Naive thymus-derived CD4-positive, alpha-beta T cell (primary cell): ENCODE results near the gene KLK7. TPM values are rescaled to one million over a fixed set of nuclear protein-coding genes. Genes with fewer than 3 reads are reported as not detected.
A peak's percentile ranks its signal among the peaks of the same experiment; 100 is the strongest.
"Not testable (repeated sequence)": the region's sequence is repeated elsewhere in the genome, so short reads cannot be mapped to it uniquely, and the experiment has no call there.

Experiments
- ATAC-seq: fragments of 150-1000 bp; cut with Tn5 transposase; 2 replicates; pipeline ENCODE4 v1.10.0; 2021; ENCODE audit warnings: mild to moderate bottlenecking, moderate library complexity
- CTCF ChIA-PET: fragments of 350-600 bp; sonication (Branson Sonifier 250); formaldehyde crosslinking; loops from one replicate; lab custom pipeline; 2021; ENCODE audit warnings: antibody characterized with exemption; lab: Charles Lee
- POLR2A ChIA-PET: fragments of 350-600 bp; sonication (Branson Sonifier 250); formaldehyde crosslinking; loops from one replicate; lab custom pipeline; 2021; ENCODE audit warnings: antibody characterized with exemption, inconsistent platforms; lab: Charles Lee
- DNase-seq, 9 donors: peaks; one replicate each; pipeline versions ENCODE4 v3.0.0 to v3.0.0-alpha.2; 2020 to 2022; ENCODE audit warnings: mixed read lengths in 1 of 9
- H3K27ac ChIP-seq: one replicate; pipeline ENCODE4 v1.7.0; 2013; ENCODE audit warnings: mild to moderate bottlenecking, low read depth, low read length, moderate library complexity
- H3K27me3 ChIP-seq, 2 donors: one replicate each; pipeline ENCODE4 v1.7.0; 2013; ENCODE audit warnings: low read length in 2 of 2, mild to moderate bottlenecking in 2 of 2, moderate library complexity in 2 of 2; ENCODE audit not compliant: control insufficient read depth in 2 of 2, insufficient read depth in 2 of 2
- H3K36me3 ChIP-seq, 3 experiments: 1 replicate in 2 of 3; 2 replicates in 1 of 3; pipeline ENCODE4 v1.7.0; 2013; ENCODE audit warnings: low read length in 3 of 3, mild to moderate bottlenecking in 3 of 3, moderate library complexity in 1 of 3; ENCODE audit not compliant: insufficient read depth in 3 of 3, control insufficient read depth in 2 of 3
- H3K4me1 ChIP-seq, 2 donors: one replicate each; pipeline ENCODE4 v1.7.0; 2013; ENCODE audit warnings: low read length in 2 of 2, mild to moderate bottlenecking in 2 of 2, moderate library complexity in 1 of 2; ENCODE audit not compliant: control insufficient read depth in 2 of 2, insufficient read depth in 2 of 2
- H3K4me3 ChIP-seq: 2 replicates; pipeline ENCODE4 v1.7.0; 2013; ENCODE audit warnings: mild to moderate bottlenecking, low read length
- H3K9me3 ChIP-seq, 3 experiments: 1 replicate in 2 of 3; 2 replicates in 1 of 3; pipeline ENCODE4 v1.7.0; 2013; ENCODE audit warnings: low read length in 3 of 3; ENCODE audit not compliant: control insufficient read depth in 2 of 3
- H3K27ac Mint-ChIP-seq, 9 donors: one replicate each; pipeline ENCODE4 v1.8.0; 2020 to 2022; ENCODE audit warnings: mixed read lengths in 9 of 9, mild to moderate bottlenecking in 8 of 9, moderate library complexity in 5 of 9, inconsistent platforms in 2 of 9
- H3K27me3 Mint-ChIP-seq, 5 donors: one replicate each; pipeline ENCODE4 v1.8.0; 2021 to 2022; ENCODE audit warnings: mixed read lengths in 5 of 5, mild to moderate bottlenecking in 1 of 5
- H3K36me3 Mint-ChIP-seq, 5 donors: one replicate each; pipeline ENCODE4 v1.8.0; 2020 to 2022; ENCODE audit warnings: mixed read lengths in 5 of 5, mild to moderate bottlenecking in 3 of 5, inconsistent platforms in 1 of 5
- H3K4me1 Mint-ChIP-seq, 7 donors: one replicate each; pipeline ENCODE4 v1.8.0; 2020 to 2022; ENCODE audit warnings: mixed read lengths in 7 of 7, mild to moderate bottlenecking in 3 of 7, inconsistent platforms in 1 of 7
- H3K4me3 Mint-ChIP-seq, 10 donors: one replicate each; pipeline ENCODE4 v1.8.0; 2020 to 2022; ENCODE audit warnings: mild to moderate bottlenecking in 10 of 10, mixed read lengths in 10 of 10, moderate library complexity in 6 of 10, inconsistent platforms in 2 of 10
- H3K9me3 Mint-ChIP-seq, 11 donors: one replicate each; pipeline ENCODE4 v1.8.0; 2020 to 2022; ENCODE audit warnings: mixed read lengths in 11 of 11, mild to moderate bottlenecking in 4 of 11, inconsistent platforms in 1 of 11, moderate library complexity in 1 of 11
- intact Hi-C, 2 donors: fragments of 100-400 bp; cut with micrococcal nuclease; formaldehyde crosslinking; loops; one replicate each; pipeline ENCODE4 v1.15.1; 2023
- polyA plus RNA-seq, 2 donors: library from polyadenylated mRNA; unstranded; fragments of 300-500 nt; fragmentation: Illumina TruSeq; gene quantifications; one replicate each; pipeline ENCODE4 v1.2.3, GENCODE V29; 2021
- total RNA-seq, 6 experiments: library from RNA in 5 of 6; stranded (reverse) in 5 of 6; gene quantifications; 1 replicate in 5 of 6; 2 replicates in 1 of 6; pipeline ENCODE4 v1.2.3 and lab custom pipeline; 2021 to 2026

Gene KLK7
- total and polyA plus RNA-seq, 7 experiments from 2014 or later, result not detected

GRCh38 chr19:51000981-51001380 lies 17.3 kb upstream of the KLK7 start:
- no peak overlapping the region for H3K27ac Mint-ChIP-seq
- no peak overlapping the region for H3K4me3 Mint-ChIP-seq
- no peaks in the 10 kb centered on the region for H3K36me3 Mint-ChIP-seq
- Histone ChIP-seq H3K4me3 (no peak overlapping the region), H3K4me1 (no peaks in the 10 kb centered on the region), H3K36me3 (no peaks in the 10 kb centered on the region), H3K27ac (no peak overlapping the region), H3K27me3 (peaks cover 0 to 6% of the 10 kb centered on the region in 2 donors), H3K9me3 (no peaks in the 10 kb centered on the region)
- intact Hi-C loops, result no loop called here
- no peaks in the 10 kb centered on the region for H3K9me3 Mint-ChIP-seq
- H3K4me1 Mint-ChIP-seq, result peaks cover 0 to 5% (median 0%) of the 10 kb centered on the region in 7 donors
- DNase-seq, result no peak
- peaks cover 0 to 57% (median 54%) of the 10 kb centered on the region in 5 donors for H3K27me3 Mint-ChIP-seq
- POLR2A ChIA-PET, result no interaction called here
- ATAC-seq, result no peak
- CTCF ChIA-PET, result no interaction called here

GRCh38 chr19:51000426-51000825 lies 16.7 kb upstream of the KLK7 start:
- H3K36me3 Mint-ChIP-seq, result no peaks in the 10 kb centered on the region
- H3K27me3 Mint-ChIP-seq, result peaks cover 0 to 58% (median 56%) of the 10 kb centered on the region in 5 donors
- H3K4me1 Mint-ChIP-seq, result peaks cover 0 to 5% (median 0%) of the 10 kb centered on the region in 7 donors
- Histone ChIP-seq H3K27ac (no peak overlapping the region), H3K4me1 (no peaks in the 10 kb centered on the region), H3K9me3 (no peaks in the 10 kb centered on the region), H3K4me3 (no peak overlapping the region), H3K27me3 (peaks cover 0 to 6% of the 10 kb centered on the region in 2 donors), H3K36me3 (no peaks in the 10 kb centered on the region)
- ChIA-PET CTCF (no interaction called here), POLR2A (no interaction called here)
- ATAC-seq, result no peak
- no peak overlapping the region for H3K4me3 Mint-ChIP-seq
- intact Hi-C loops, result no loop called here
- no peak for DNase-seq
- H3K9me3 Mint-ChIP-seq, result no peaks in the 10 kb centered on the region
- H3K27ac Mint-ChIP-seq, result no peak overlapping the region

- ChIA-PET POLR2A (no interaction called here), CTCF (no interaction called here)
- Mint-ChIP-seq H3K36me3 (no peaks in the 10 kb centered on the region), H3K4me3 (peak overlapping the region in 1 of 10 donors; percentile 48), H3K4me1 (peaks cover 0 to 5% (median 0%) of the 10 kb centered on the region in 7 donors), H3K27ac (no peak overlapping the region), H3K9me3 (peaks cover 0 to 2% (median 0%) of the 10 kb centered on the region in 11 donors), H3K27me3 (peaks cover 0 to 54% (median 46%) of the 10 kb centered on the region in 5 donors)
- H3K27ac ChIP-seq, result no peak overlapping the region
- intact Hi-C loops, result no loop called here
- DNase-seq, result no peak
- no peak for ATAC-seq
- no peaks in the 10 kb centered on the region for H3K9me3 ChIP-seq
- H3K4me3 ChIP-seq, result no peak overlapping the region
- H3K4me1 ChIP-seq, result no peaks in the 10 kb centered on the region
- H3K36me3 ChIP-seq, result no peaks in the 10 kb centered on the region
- peaks cover 0 to 6% of the 10 kb centered on the region in 2 donors for H3K27me3 ChIP-seq
These were observed 15.0 kb upstream of the KLK7 start for GRCh38 chr19:50998686-50999085.

- Mint-ChIP-seq H3K27me3 (peaks cover 0 to 53% (median 41%) of the 10 kb centered on the region in 5 donors), H3K36me3 (no peaks in the 10 kb centered on the region), H3K4me3 (no peak overlapping the region), H3K4me1 (peaks cover 0 to 5% (median 0%) of the 10 kb centered on the region in 7 donors), H3K9me3 (peaks cover 0 to 2% (median 0%) of the 10 kb centered on the region in 11 donors), H3K27ac (no peak overlapping the region)
- Histone ChIP-seq H3K27me3 (peaks cover 0 to 6% of the 10 kb centered on the region in 2 donors), H3K27ac (no peak overlapping the region), H3K36me3 (no peaks in the 10 kb centered on the region), H3K4me3 (no peak overlapping the region), H3K4me1 (no peaks in the 10 kb centered on the region), H3K9me3 (no peaks in the 10 kb centered on the region)
- ATAC-seq, result no peak
- DNase-seq, result no peak
- intact Hi-C loops, result no loop called here
- ChIA-PET POLR2A (no interaction called here), CTCF (no interaction called here)
These were observed 14.3 kb upstream of the KLK7 start for GRCh38 chr19:50998061-50998460.

- Mint-ChIP-seq H3K4me3 (no peak overlapping the region), H3K27ac (no peak overlapping the region), H3K27me3 (peaks cover 11 to 46% (median 37%) of the 10 kb centered on the region in 5 donors), H3K4me1 (no peaks in the 10 kb centered on the region), H3K9me3 (peaks cover 0 to 3% (median 0%) of the 10 kb centered on the region in 11 donors), H3K36me3 (no peaks in the 10 kb centered on the region)
- ATAC-seq (no peak), DNase-seq (no peak)
- no peaks in the 10 kb centered on the region for H3K4me1 ChIP-seq
- ChIA-PET CTCF (no interaction called here), POLR2A (no interaction called here)
- no peak overlapping the region for H3K4me3 ChIP-seq
- no peak overlapping the region for H3K27ac ChIP-seq
- no peaks in the 10 kb centered on the region for H3K27me3 ChIP-seq
- no peaks in the 10 kb centered on the region for H3K9me3 ChIP-seq
- H3K36me3 ChIP-seq, result no peaks in the 10 kb centered on the region
- intact Hi-C loops, result no loop called here
These were observed 10.4 kb upstream of the KLK7 start for GRCh38 chr19:50994129-50994528.

- H3K9me3 Mint-ChIP-seq, result peaks cover 0 to 5% (median 2%) of the 10 kb centered on the region in 11 donors
- Histone ChIP-seq H3K9me3 (no peaks in the 10 kb centered on the region), H3K27ac (no peak overlapping the region), H3K4me1 (no peaks in the 10 kb centered on the region), H3K36me3 (no peaks in the 10 kb centered on the region), H3K27me3 (no peaks in the 10 kb centered on the region), H3K4me3 (no peak overlapping the region)
- POLR2A ChIA-PET, result no interaction called here
- intact Hi-C loops, result no loop called here
- peaks cover 15 to 45% (median 40%) of the 10 kb centered on the region in 5 donors for H3K27me3 Mint-ChIP-seq
- no peak overlapping the region for H3K27ac Mint-ChIP-seq
- CTCF ChIA-PET, result no interaction called here
- H3K4me1 Mint-ChIP-seq, result no peaks in the 10 kb centered on the region
- ATAC-seq (no peak), DNase-seq (no peak)
- H3K36me3 Mint-ChIP-seq, result peaks cover 0 to 4% (median 0%) of the 10 kb centered on the region in 5 donors
- H3K4me3 Mint-ChIP-seq, result no peak overlapping the region
These were observed 8.9 kb upstream of the KLK7 start for GRCh38 chr19:50992666-50993035.

- DNase-seq, H3K9me3 ChIP-seq, H3K9me3 Mint-ChIP-seq, H3K4me3 Mint-ChIP-seq, H3K36me3 ChIP-seq, H3K27ac Mint-ChIP-seq, POLR2A ChIA-PET, ATAC-seq, CTCF ChIA-PET, intact Hi-C loops, H3K27ac ChIP-seq, H3K4me3 ChIP-seq, H3K4me1 Mint-ChIP-seq, H3K36me3 Mint-ChIP-seq, H3K4me1 ChIP-seq, H3K27me3 ChIP-seq: not testable (repeated sequence)
- peaks cover 21 to 71% (median 54%) of the 10 kb centered on the region in 5 donors for H3K27me3 Mint-ChIP-seq
These were observed 699 bp upstream of the KLK7 start for GRCh38 chr19:50984416-50984815.
